ENCODE data around the gene EDN3. TPM values are rescaled to one million over a fixed set of nuclear protein-coding genes. Genes with fewer than 3 reads are reported as not detected.

EDN3 gene
- total and polyA plus RNA-seq, 2 experiments from 2014 or later, result 0.13 to 0.17 TPM

- TF ChIP-seq REST (IDR thresholded peaks at IDR 0.05; ENCODE audit: unreplicated experiment) (no peak), ZNF331 (CRISPR knock-in tag; IDR thresholded peaks at IDR 0.05; ENCODE audit: low read depth) (no peak), NANOG (IDR thresholded peaks at IDR 0.05; ENCODE audit: borderline replicate concordance) (no peak), CREB1 (CRISPR knock-in tag; IDR thresholded peaks at IDR 0.05; ENCODE audit: low read depth) (no peak), EZH2 (IDR thresholded peaks at IDR 0.05; ENCODE audit: low read depth, unreplicated experiment) (no peak)
- TF ChIP-seq, protein P1, sequence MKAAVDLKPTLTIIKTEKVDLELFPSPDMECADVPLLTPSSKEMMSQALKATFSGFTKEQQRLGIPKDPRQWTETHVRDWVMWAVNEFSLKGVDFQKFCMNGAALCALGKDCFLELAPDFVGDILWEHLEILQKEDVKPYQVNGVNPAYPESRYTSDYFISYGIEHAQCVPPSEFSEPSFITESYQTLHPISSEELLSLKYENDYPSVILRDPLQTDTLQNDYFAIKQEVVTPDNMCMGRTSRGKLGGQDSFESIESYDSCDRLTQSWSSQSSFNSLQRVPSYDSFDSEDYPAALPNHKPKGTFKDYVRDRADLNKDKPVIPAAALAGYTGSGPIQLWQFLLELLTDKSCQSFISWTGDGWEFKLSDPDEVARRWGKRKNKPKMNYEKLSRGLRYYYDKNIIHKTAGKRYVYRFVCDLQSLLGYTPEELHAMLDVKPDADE (IDR thresholded peaks at IDR 0.05), result no peak
Measured at GRCh38 chr20:59322585-59323454, 22.4 kb downstream of the EDN3 start (continued).

DNA sequence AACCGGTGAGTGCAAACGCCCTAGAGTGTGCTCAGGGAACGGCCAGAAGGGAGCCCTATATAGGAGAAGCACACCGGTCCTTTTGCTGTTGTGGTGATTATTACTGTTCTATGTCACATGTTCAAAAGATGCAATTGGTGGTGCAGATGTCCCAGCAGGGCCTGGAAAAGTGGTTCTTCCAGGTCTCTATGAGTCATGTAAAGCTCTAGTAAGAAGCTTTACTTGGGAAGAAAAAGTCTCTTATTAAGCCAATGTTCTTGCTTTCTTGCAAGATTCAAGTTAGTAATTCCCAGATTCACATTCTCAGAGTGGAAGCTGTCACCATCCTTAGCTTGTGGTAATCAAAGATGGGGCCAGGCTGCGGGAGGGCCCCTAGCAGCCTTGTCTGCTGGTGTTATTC is 23.3 kb downstream of the EDN3 start:
- Histone ChIP-seq H3K27me3 (ENCODE audit: insufficient read depth) (no peaks in the 10 kb centered on the region), H3F3A (replicated peaks; ENCODE audit: low read depth) (no peaks in the 10 kb centered on the region), H2AFZ (no peak overlapping the region), H4K20me1 (replicated peaks; ENCODE audit: insufficient read depth) (no peaks in the 10 kb centered on the region), H3K9me2 (ENCODE audit: insufficient read depth) (no peaks in the 10 kb centered on the region), H3K4me3 (no peak overlapping the region), H3K4me1 (ENCODE audit: insufficient read depth) (no peaks in the 10 kb centered on the region), H3K36me3 (ENCODE audit: insufficient read depth) (no peaks in the 10 kb centered on the region), H3K27ac (ENCODE audit: low read depth) (no peak overlapping the region), H3K4me2 (no peak overlapping the region), H3K79me2 (replicated peaks; ENCODE audit: insufficient read depth) (no peaks in the 10 kb centered on the region)
- Mint-ChIP-seq H3K27me3 (ENCODE audit: insufficient read depth, low read depth, poor library complexity) (peaks cover 9% of the 10 kb centered on the region), H3K4me1 (peaks cover 12% of the 10 kb centered on the region), H3K36me3 (ENCODE audit: low read depth) (no peaks in the 10 kb centered on the region), H3K27ac (no peak overlapping the region), H3K4me3 (no peak overlapping the region), H3K9me3 (no peaks in the 10 kb centered on the region)
- DNase-seq (ENCODE audit: low spot score), result no peak
- no peak for ATAC-seq
- TF ChIP-seq, protein P1 (IDR thresholded peaks at IDR 0.05), result no peak
- TF ChIP-seq NANOG (IDR thresholded peaks at IDR 0.05; ENCODE audit: borderline replicate concordance) (no peak), REST (IDR thresholded peaks at IDR 0.05; ENCODE audit: unreplicated experiment) (no peak)

All from GM23338 (cell line).